ENCODE measurements around the gene NGRN.
"Not testable (repeated sequence)": the region's sequence is repeated elsewhere in the genome, so short reads cannot be mapped to it uniquely, and the experiment has no call there.

- TF ChIP-seq TOX (CRISPR knock-in tag; IDR thresholded peaks at IDR 0.05; ENCODE audit: borderline replicate concordance); ARNTL (CRISPR knock-in tag; IDR thresholded peaks at IDR 0.05; ENCODE audit: borderline replicate concordance, low read depth); CSDC2 (CRISPR knock-in tag; IDR thresholded peaks at IDR 0.05); ZNF70 (CRISPR knock-in tag; IDR thresholded peaks at IDR 0.05); ZC3H10 (CRISPR knock-in tag; IDR thresholded peaks at IDR 0.05): not testable (repeated sequence)
Observed at GRCh38 chr15:90278467-90278866, 13.0 kb downstream of the NGRN start.

All from SK-N-SH treated with all-trans-retinoic acid at 6 μM for 48 hours (cell line).